DOHH2 (cell line): ENCODE data around the gene CARD6.
"Not testable (repeated sequence)": the region's sequence is repeated elsewhere in the genome, so short reads cannot be mapped to it uniquely, and the experiment has no call there.

Source experiments
- CTCF ChIP-seq: fragments of 200-600 bp; sonication (generic); IDR thresholded peaks from one replicate; pipeline ENCODE4 v1.5.1; 2014; ENCODE audit warnings: antibody characterized with exemption, mild to moderate bottlenecking, low read depth, low read length; ENCODE audit not compliant: poor library complexity, severe bottlenecking
- EZH2phosphoT487 ChIP-seq: fragments of 200-600 bp; sonication (generic); IDR thresholded peaks from 2 replicates; pipeline ENCODE4 v1.6.1; 2017; ENCODE audit warnings: borderline replicate concordance, mild to moderate bottlenecking, antibody characterized with exemption, low read length, moderate library complexity, mixed read lengths

GRCh38 chr5:40872253-40872652, 31.1 kb downstream of the CARD6 start:
- not testable (repeated sequence) for TF ChIP-seq CTCF, EZH2phosphoT487
